GM21381 (cell line): ENCODE data around the gene DUSP16.

Experiments
- ATAC-seq: cut with Tn5 transposase; IDR thresholded peaks from one replicate; pipeline ENCODE4 v1.9.1; 2021; ENCODE audit warnings: mild to moderate bottlenecking, moderate library complexity; ENCODE audit not compliant: unreplicated experiment

Gene DUSP16

DNA sequence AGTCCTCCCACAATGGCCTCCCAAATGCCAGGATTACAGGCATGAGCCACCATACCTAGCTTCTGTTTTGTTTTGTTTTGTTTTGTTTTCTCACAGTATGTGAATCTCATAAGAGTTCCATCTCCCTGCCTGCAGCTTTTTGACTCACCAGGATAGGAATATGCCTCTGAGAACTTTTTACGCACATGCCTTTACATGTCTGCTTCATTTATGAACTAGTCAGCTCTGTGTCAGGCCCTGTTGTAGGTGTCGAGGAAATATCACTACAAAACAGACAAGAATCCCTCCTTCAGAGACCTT lies 116.8 kb downstream of the DUSP16 start:
- no peak for ATAC-seq

DNA sequence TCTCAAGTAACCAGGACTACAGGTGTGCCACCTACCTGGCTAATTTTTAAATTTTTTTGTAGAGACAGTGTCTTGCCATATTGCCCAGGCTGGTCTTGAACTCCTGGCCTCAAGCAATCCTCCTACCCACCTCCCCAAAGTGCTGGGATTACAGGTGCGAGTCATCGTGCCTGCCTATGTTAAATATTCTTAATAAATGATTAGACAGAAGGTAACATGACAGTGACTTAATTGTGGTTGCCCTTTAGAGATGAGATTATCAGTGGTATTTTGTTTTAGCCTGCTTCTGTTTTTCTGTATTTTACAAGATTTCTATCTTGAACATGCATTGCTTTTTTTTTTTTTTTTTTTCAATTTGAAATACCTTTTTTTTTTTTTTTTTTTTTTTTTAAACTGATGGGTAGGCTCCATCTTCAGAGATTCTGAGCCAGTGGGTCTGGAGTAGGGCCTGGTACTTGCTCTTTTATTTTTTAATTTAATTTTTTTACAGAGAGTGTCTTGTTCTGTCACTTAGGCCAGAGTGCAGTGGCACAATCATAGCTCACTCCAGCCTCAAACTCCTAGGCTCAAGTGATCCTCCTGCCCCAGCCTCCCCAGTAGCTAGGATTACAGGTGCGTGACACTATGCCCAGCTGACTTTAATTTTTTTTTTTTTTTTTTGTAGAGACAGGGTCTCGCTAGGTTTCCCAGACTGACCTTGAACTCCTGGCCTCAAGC lies 117.3 kb downstream of the DUSP16 start:
- ATAC-seq, result no peak

DNA sequence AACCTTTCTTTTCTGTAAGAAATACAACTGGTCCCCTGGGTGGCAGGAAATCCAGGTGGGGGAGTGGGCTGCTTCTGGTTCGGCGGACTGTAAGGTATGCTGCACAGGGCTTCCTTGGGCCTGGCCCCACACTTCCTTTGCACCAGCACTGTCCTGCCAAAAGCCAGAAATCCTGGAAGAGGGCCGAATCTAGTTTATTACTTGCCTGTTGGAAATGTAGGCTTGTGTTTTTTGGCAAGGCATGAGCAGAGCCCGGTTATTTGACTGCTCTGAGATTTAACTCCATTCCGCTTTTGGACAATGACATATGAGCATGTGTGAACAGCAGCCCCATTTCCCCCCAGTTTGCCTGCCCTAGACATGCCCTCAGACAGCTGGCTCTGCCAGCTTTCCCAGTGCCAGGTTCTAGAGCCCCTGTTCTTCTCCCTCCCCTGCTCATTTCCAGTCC lies 119.2 kb downstream of the DUSP16 start:
- no peak for ATAC-seq

DNA sequence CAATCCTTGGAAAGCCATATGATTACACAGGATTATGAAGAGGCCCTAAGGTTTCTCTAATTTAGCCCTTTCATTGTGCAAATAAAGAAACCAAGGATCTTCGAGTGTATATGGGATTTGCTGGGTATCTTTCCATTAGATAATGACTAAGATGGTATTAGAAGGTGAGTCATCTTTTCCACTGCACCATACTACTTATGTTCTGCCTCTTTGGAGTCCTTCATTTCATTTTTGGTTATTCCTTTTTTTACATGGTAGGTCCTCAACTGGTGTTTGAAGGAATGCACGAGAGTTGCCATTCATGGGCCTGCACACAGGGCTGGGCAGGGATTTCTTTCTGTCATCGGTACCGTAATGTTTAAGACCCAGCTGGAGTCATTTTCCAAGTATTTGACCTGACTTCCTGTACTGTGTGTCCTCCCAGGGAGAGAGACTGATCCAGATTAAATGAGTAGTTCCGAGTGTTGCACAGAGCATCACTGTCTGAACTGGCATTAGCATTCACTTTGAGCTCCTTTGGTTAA lies 120.1 kb downstream of the DUSP16 start:
- no peak for ATAC-seq

DNA sequence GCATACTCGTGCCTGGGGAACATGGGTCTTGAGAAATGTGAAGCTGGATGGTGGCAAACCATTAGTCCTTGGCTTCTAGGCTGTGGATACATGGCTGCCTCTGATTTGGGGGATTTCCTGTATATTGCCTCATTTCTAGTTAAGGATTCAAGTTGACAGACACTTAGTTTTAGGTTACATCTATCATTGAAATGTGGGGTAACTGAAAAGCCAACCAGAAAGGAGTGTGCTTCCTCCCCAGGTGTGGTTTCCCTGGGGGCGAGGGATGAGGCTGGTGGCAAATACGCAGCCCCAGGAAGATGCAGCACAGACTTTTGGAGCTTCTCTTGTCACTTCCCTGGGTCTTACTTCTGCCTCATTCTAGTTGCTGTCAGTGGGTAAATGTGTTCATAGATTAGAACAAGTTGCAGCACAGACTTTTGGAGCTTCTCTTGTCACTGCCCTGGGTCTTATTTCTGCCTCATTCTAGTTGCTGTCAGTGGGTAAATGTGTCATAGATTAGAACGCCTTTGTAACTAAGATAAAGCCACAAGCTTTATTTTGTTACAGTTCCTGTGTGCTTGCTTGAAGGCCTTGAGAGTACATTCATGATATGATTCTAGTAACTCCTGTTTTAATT lies 120.7 kb downstream of the DUSP16 start:
- ATAC-seq, result no peak

DNA sequence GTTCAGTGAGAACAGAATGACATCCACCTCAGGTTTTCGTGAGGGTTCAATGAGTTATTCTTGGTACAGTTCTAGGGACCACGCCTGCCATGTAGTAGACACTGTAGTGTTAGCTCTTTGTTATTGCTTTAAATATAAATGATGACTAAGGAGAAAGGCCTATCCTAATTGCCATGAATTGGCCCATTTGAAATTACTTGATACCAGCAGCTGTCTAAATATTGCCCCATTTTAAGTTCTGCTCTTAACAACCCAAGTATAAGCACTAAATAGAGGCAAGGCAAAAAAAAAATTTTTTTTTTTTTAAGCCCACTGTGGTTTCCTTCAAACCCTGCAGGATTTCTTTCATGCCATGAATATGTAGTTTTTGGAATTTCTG lies 121.2 kb downstream of the DUSP16 start:
- ATAC-seq, result no peak

DNA sequence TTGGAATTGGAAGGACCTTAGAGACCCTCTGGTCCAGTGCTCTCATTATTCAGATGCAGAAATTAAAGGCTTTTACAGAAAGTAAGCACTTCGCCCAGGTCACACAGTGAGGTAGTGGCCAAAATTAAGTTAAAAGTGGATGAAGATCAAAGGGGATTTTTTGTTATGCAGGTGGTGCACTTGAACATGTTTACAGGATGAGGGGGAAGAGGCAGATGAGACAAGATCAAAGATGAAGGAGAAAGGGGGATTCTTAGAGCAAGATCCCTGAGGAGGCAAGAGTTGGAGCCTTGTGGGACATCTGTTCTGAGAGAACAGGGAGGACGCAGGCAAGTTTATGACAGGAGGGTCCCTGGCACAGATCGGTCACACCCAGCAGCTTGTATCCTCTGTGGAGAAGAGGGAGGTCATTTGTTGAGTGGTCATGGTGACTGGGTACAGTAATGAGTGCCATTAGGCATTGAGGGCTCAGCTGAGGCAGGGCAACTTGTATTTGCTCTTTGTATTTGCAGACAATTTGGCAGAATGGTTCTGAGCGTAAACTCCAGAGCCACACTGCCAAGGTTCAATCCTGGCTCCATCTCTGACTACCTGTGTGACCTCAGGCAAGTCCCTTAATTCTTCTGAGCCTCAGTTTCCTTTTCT lies 121.8 kb downstream of the DUSP16 start:
- no peak for ATAC-seq

DNA sequence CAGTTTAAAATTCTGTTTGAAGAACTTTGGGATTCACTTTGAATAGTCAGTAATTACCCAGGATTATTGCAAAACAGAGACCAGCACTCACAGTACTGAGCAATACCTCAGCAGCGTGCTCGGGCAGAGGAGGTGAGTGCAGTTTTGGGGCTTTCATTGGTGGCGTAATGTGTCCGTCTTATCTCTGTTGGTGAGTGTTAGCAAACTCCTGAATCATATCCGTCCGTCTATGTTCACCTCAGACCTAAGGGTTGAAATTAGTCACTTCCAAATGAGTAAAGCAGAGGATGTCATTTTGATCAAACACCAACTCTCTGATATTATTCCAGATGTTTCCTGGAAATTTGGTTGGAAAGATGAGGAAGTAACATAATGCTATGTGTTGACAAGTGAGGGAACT lies 123.0 kb downstream of the DUSP16 start:
- ATAC-seq, result no peak

DNA sequence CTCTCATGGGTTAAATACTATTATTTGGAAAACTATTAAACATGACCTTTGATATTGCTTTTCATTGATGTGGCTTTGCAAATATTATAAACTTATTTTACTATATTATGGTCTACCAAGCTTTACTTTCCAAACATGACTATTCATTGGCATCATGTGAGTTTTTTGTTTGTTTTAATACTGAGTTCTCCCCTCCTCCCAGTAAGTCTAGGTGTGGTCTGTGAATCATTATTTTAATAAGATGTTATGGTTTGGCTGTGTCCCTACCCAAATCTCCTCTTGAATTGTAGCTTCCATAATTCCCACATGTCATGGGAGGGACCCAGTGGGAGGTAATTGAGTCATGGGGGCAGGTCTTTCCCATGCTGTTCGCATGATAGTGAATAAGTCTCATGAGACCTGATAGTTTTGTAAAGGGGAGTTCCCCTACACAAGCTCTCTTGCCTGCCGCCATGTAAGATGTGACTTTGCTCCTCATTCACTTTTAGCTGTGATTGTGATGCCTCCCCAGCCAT lies 125.8 kb downstream of the DUSP16 start:
- no peak for ATAC-seq

DNA sequence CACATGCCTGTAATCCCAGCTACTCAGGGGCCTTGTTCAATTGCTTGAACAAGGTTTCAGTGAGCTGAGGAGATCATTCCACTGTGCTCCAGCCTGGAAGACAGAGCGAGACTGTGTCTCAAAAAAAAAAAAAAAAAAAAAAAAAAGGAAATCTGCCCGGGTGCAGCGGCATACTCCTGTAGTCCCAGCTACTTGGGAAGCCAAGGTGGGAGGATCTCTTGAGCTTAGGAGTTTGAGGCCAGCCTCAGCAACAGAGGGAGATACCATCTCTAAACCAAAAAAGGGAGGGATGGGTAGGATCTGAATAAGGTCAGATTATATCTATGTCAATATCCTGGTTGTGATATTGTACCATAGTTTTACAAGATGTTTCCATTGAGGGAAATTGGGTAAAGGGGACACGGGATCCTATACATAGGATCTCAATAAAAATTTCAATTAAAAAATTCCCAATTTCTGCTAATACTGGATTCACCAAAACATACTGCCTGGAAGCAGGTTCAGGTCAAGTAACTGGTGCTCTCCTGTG lies 129.4 kb downstream of the DUSP16 start:
- no peak for ATAC-seq

DNA sequence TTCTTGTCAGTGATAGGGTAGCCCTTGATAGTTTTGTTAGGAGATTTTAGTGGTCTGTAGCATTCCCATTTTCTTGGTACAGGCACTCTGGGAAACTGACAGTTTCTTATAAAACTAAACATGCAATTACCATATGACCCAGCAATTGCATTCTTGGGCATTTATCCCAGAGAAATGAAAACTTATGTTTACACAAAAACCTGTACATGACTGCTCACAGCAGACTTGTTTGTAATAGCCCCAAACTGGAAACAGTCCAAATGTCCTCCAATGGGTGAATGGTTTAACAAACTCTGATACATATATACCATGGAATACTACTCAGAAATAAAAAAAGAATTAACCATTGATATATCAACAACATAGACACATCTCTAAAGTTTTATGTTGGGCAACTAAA lies 130.3 kb downstream of the DUSP16 start:
- ATAC-seq, result no peak

DNA sequence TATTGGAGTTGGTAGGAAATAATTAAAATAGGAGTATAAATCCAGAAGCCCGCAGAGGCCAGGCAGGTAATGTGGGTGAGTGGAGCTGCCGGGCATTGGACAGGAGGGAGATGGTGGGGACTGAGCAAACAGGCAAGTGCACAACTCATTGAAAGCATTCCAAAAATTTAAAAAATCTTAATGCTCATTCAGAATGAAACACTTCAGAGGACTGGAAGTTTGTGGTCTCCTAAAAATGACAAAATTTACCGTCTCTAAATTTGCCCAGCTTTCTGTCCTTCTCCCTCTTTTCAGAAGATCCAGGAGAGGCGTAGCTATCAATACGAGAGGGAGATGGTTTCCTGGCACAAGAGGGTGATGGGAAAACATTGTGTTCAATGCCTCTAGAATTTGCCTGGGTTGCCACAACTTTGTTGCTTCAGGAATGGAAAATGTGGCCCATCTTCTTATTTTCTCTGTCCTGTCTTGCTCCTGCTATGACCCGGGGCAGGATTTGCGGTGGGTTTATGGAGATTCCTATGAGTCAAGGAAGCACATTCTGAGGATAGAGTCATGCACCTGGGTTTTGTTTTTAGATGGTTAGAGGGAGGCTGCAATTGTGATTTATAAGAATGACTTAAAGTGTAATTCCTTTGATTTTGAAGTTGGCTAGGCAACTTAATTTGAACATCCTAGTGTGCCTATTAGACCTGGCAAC lies 133.6 kb downstream of the DUSP16 start:
- ATAC-seq, result no peak

DNA sequence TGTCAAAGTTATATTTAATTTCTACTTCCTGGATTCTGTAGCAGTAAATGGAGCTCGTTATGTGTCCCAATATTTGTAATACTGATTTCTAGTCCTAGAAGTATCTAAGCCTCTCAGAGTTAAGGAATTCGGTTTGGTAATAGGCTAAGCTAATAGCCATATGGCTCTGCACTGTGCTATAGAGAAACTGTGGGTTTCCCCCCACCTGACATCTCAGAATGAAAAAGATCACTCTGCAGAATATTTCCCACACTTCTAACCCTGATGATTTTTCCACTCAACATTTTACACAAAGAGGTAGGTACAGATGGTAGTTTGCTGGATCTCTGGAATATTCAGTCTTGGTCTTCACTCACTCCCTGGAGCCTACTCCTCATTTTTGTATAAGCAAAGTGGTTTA lies 134.6 kb downstream of the DUSP16 start:
- no peak for ATAC-seq

DNA sequence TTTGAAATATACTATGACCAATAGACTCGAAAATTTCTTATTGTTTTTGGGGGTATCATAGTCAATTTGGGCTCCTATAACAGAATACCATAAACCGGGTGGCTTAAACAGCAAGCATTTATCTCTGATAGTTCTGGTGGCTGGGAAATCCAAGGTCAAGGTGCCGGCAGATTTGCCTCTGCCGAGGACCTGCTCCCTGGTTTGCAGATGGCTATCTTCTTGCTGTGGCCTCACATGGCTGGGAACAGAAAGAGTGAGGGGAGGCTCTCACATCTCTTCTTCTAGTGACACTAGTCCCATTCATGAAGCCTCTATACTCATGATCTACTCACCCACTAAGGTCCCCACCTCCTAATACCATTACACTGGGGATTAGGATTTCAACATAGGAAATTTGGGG lies 135.1 kb downstream of the DUSP16 start:
- ATAC-seq, result no peak

DNA sequence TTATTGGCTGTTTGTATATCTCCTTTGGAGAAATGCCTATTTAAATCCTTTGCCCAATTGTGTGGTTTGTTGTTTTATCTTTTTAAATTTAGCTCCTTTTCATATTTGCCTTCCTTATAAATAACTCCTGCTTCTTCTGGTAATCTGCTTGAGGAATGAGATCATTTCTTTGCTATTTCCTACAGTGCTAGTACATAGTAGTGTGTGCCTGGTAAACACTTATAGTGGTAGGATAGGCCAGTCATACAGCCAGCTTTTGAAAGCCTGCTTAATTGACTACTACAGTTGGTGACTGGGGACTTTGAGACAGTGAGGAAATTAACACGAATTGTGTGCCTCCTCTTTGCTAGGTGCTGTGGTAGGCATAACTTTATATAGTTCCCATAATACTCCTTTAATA lies 137.0 kb downstream of the DUSP16 start:
- no peak for ATAC-seq

DNA sequence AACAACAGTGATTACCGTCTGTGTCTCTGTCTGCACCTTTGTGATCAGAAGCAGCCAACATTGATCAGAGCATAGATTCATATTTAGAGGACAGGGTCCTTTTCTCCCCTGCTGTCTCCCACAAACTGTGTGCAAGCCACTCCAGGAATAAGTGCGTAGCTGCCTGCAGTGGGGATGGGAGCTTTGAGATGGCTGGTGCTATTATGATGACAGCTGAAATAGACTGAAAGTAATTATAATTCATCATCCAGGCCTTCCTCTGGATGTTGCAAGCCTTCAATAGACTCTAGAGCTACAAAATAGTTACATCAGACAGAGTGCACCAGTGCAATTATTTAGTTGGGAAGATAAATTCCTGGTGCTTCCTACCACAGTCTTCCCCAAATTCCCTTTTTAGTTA lies 137.7 kb downstream of the DUSP16 start:
- ATAC-seq, result no peak
